Epithelial cell of esophagus (primary cell): Measurements from ENCODE around the gene DNAJC10.

ENCODE experiments used
- DNase-seq: peaks from one replicate; pipeline ENCODE4 v3.0.0; 2010; ENCODE audit warnings: low read depth
- H3K4me3 ChIP-seq: 2 replicates; pipeline ENCODE4 v1.5.1; 2011; ENCODE audit warnings: mild to moderate bottlenecking, low read length, control low read depth
- TF ChIP-seq, protein P1 (sequence below): IDR thresholded peaks from 2 replicates; pipeline ENCODE4 v1.5.1; 2011; ENCODE audit warnings: low read depth, mild to moderate bottlenecking, low read length, control low read depth, inconsistent platforms; ENCODE audit not compliant: insufficient read depth; ENCODE audit errors: missing control alignments

The DNAJC10 gene

GRCh38 chr2:182831921-182832320 lies 115.9 kb downstream of the DNAJC10 start:
- TF ChIP-seq, protein P1, sequence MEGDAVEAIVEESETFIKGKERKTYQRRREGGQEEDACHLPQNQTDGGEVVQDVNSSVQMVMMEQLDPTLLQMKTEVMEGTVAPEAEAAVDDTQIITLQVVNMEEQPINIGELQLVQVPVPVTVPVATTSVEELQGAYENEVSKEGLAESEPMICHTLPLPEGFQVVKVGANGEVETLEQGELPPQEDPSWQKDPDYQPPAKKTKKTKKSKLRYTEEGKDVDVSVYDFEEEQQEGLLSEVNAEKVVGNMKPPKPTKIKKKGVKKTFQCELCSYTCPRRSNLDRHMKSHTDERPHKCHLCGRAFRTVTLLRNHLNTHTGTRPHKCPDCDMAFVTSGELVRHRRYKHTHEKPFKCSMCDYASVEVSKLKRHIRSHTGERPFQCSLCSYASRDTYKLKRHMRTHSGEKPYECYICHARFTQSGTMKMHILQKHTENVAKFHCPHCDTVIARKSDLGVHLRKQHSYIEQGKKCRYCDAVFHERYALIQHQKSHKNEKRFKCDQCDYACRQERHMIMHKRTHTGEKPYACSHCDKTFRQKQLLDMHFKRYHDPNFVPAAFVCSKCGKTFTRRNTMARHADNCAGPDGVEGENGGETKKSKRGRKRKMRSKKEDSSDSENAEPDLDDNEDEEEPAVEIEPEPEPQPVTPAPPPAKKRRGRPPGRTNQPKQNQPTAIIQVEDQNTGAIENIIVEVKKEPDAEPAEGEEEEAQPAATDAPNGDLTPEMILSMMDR = no peak
- H3K4me3 ChIP-seq = no peak overlapping the region
- no peak for DNase-seq

DNA sequence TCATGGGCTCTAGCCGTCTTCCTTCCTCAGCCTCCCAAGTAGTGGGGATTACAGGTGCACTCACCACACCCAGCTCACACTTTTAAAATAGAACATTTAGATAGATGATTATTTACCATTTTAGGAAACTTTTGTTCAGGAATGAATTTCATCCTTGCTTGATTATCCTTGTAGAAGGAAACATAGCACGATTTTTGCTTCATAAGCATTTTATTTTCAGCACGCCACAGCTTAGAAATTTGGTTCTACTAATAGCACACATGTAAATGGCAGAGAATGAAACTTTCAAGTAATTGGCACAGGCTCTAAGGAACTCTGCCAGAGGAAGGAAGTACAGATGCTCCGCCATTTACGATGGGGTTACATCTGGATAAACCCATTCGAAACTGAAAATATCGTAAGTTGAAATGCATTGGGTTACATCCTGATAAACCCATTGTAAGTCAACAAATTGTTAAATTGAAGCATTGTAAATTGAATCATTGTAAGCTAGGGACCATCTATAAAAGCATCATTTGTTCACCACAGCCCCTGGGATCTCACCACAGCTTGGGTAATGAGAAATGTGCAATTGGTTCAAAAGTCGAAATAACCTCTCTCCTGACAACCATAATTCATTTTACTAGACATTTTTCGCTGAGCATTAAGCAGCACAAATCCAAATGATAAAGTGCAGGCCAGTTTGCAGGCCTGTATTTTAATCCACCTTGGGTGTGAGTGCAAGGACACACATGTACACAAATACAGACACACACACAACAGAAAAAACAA lies 117.2 kb downstream of the DNAJC10 start:
- TF ChIP-seq, protein P1 = no peak
- no peak overlapping the region for H3K4me3 ChIP-seq
- DNase-seq = no peak

GRCh38 chr2:182834293-182834692 lies 118.2 kb downstream of the DNAJC10 start:
- TF ChIP-seq, protein P1 = no peak
- no peak for DNase-seq
- H3K4me3 ChIP-seq = no peak overlapping the region

- no peak for DNase-seq
- TF ChIP-seq, protein P1 = no peak
- H3K4me3 ChIP-seq = no peak overlapping the region
Observed at GRCh38 chr2:182836451-182836850, 120.4 kb downstream of the DNAJC10 start.
